Tibial nerve (tissue), 4 donors: ENCODE data around the gene NANOG.
"Not testable (repeated sequence)": the region's sequence is repeated elsewhere in the genome, so short reads cannot be mapped to it uniquely, and the experiment has no call there.

Source experiments
- CTCF ChIP-seq, 5 experiments: fragments of 200-600 bp in 3 of 5; fragments of 450-650 bp in 2 of 5; sonication (generic) in 3 of 5; IDR thresholded peaks; one replicate each; pipeline ENCODE4 v1.5.1; 2016 to 2019; ENCODE audit warnings: antibody characterized with exemption in 5 of 5, mild to moderate bottlenecking in 3 of 5, moderate library complexity in 2 of 5
- EP300 ChIP-seq, 2 donors: sonication (generic); formaldehyde crosslinking; IDR thresholded peaks; one replicate each; pipeline ENCODE4 v1.6.1; 2017; ENCODE audit warnings: antibody characterized with exemption in 2 of 2, mild to moderate bottlenecking in 1 of 2
- POLR2A ChIP-seq, 2 donors: fragments of 450-650 bp; IDR thresholded peaks; one replicate each; pipeline ENCODE4 v1.6.1; 2017; ENCODE audit warnings: antibody characterized with exemption in 2 of 2, mild to moderate bottlenecking in 2 of 2, moderate library complexity in 2 of 2

GRCh38 chr12:7842444-7842843 is 53.2 kb downstream of the NANOG start:
- TF ChIP-seq POLR2A, EP300, CTCF (IDR thresholded peaks at IDR 0.05): not testable (repeated sequence)
